ENCODE data around the gene UBE2G2. TPM values are rescaled to one million over a fixed set of nuclear protein-coding genes. Genes with fewer than 3 reads are reported as not detected.

The UBE2G2 gene
- total RNA-seq, 2 experiments from 2014 or later: 89.9 to 96.8 TPM

DNA sequence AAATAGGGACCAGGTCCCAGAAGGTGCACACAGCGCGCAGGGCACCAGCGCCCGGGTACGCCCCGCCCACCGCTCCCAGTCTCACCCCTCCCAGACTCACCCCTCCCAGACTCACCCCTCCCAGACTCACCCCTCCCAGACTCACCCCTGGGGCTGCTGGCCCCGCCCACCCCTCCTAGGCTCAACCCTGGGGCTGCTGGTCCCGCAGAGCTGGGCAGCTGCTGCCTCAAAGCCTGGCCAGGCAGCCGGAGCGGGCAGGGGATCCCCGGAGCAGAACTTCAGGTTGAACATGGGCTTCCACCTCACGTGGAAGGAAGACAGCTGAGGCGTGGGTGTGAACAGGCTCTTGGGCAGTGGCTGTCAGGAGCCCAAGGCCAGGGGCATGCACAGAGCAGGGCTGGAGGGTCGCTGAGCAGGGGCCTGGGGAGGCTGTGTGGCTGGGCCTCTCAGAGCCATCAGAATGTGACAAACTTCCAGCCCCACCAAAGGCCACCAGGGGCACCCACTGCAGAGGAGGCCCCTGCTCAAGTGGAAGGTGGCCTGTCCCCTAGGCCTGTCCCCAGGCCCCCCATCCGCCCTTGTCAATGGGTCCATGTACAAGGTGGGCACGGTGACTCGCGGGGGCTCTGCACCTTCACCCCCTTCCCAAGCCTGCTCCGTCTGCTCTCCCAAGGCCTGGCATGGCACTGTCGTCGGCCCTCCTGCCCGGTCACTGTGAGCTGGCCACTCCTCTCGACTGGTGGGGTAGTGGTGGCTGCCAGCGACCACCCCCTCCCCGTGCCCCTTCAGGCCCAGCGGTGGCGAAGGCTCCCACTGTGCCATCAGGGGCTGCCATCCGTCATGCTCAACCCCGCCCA, 36.6 kb upstream of the UBE2G2 start:
- POLR2A ChIA-PET: no interaction called here
- H3K9me3 Mint-ChIP-seq: no peaks in the 10 kb centered on the region
- H3K27ac Mint-ChIP-seq: no peak overlapping the region

DNA sequence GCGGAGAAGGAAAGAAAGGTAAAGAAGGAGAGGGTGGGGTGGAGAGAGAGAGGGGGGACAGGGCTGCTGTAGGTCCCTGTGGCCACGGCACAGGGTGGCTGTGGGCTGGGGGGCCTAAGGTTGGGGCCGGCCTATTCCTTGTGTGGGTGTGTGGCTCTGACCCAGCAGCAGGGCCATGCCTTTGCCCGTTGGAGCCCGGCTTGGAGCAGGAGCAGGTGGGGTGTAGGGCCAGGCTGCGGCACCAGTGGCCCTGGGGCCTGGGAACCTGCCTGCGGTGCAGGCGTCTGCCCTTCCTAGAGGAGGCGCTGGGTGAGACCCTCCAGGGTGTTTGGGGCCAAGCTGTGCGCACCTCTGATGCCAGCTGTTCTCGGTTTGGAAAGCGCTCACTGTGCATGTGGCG, 35.9 kb upstream of the UBE2G2 start:
- Histone ChIP-seq H3K27me3 (ENCODE audit: control insufficient read depth in 1 of 2, insufficient read depth in 2 of 2, low read length in 2 of 2) (no peaks in the 10 kb centered on the region), H3K27ac (ENCODE audit: low read depth in 1 of 2, low read length in 2 of 2) (no peak overlapping the region), H3K36me3 (ENCODE audit: insufficient read depth, low read length) (no peaks in the 10 kb centered on the region), H3K4me3 (ENCODE audit: low read length) (no peak overlapping the region), H3K9me3 (ENCODE audit: control insufficient read depth in 1 of 2, insufficient read depth in 1 of 2, low read length in 2 of 2) (no peaks in the 10 kb centered on the region), H3K4me1 (ENCODE audit: insufficient read depth, low read length) (no peaks in the 10 kb centered on the region)
- no peak for DNase-seq
- CTCF ChIA-PET: no interaction called here
- POLR2A ChIA-PET: no interaction called here
- no peak overlapping the region for H3K4me3 Mint-ChIP-seq
- no peaks in the 10 kb centered on the region for H3K27me3 Mint-ChIP-seq
- intact Hi-C loops (cut with DNase I, micrococcal nuclease): no loop called here
- no peaks in the 10 kb centered on the region for H3K4me1 Mint-ChIP-seq (ENCODE audit: low read depth)
- no peak overlapping the region for H3K27ac Mint-ChIP-seq
- TF ChIP-seq, protein P1, sequence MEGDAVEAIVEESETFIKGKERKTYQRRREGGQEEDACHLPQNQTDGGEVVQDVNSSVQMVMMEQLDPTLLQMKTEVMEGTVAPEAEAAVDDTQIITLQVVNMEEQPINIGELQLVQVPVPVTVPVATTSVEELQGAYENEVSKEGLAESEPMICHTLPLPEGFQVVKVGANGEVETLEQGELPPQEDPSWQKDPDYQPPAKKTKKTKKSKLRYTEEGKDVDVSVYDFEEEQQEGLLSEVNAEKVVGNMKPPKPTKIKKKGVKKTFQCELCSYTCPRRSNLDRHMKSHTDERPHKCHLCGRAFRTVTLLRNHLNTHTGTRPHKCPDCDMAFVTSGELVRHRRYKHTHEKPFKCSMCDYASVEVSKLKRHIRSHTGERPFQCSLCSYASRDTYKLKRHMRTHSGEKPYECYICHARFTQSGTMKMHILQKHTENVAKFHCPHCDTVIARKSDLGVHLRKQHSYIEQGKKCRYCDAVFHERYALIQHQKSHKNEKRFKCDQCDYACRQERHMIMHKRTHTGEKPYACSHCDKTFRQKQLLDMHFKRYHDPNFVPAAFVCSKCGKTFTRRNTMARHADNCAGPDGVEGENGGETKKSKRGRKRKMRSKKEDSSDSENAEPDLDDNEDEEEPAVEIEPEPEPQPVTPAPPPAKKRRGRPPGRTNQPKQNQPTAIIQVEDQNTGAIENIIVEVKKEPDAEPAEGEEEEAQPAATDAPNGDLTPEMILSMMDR (IDR thresholded peaks at IDR 0.05): no peak
- no peaks in the 10 kb centered on the region for H3K36me3 Mint-ChIP-seq (ENCODE audit: low read depth)
- ATAC-seq (ENCODE audit: poor library complexity): no peak
- H3K9me3 Mint-ChIP-seq: no peaks in the 10 kb centered on the region

More for the DNA sequence above, 36.6 kb upstream of the UBE2G2 start:
- Histone ChIP-seq H3K4me3 (ENCODE audit: low read length) (no peak overlapping the region), H3K9me3 (ENCODE audit: control insufficient read depth in 1 of 2, insufficient read depth in 1 of 2, low read length in 2 of 2) (no peaks in the 10 kb centered on the region), H3K4me1 (ENCODE audit: insufficient read depth, low read length) (no peaks in the 10 kb centered on the region), H3K27me3 (ENCODE audit: control insufficient read depth in 1 of 2, insufficient read depth in 2 of 2, low read length in 2 of 2) (no peaks in the 10 kb centered on the region), H3K27ac (ENCODE audit: low read depth in 1 of 2, low read length in 2 of 2) (no peak overlapping the region), H3K36me3 (ENCODE audit: insufficient read depth, low read length) (no peaks in the 10 kb centered on the region)
- ATAC-seq (ENCODE audit: poor library complexity) (no peak), DNase-seq (no peak)
- H3K4me1 Mint-ChIP-seq (ENCODE audit: low read depth): no peaks in the 10 kb centered on the region
- no peak overlapping the region for H3K4me3 Mint-ChIP-seq
- CTCF ChIA-PET: no interaction called here
- intact Hi-C loops (cut with DNase I, micrococcal nuclease): no loop called here
- TF ChIP-seq, protein P1 (IDR thresholded peaks at IDR 0.05): no peak
- no peaks in the 10 kb centered on the region for H3K36me3 Mint-ChIP-seq (ENCODE audit: low read depth)
- H3K27me3 Mint-ChIP-seq: no peaks in the 10 kb centered on the region

DNA sequence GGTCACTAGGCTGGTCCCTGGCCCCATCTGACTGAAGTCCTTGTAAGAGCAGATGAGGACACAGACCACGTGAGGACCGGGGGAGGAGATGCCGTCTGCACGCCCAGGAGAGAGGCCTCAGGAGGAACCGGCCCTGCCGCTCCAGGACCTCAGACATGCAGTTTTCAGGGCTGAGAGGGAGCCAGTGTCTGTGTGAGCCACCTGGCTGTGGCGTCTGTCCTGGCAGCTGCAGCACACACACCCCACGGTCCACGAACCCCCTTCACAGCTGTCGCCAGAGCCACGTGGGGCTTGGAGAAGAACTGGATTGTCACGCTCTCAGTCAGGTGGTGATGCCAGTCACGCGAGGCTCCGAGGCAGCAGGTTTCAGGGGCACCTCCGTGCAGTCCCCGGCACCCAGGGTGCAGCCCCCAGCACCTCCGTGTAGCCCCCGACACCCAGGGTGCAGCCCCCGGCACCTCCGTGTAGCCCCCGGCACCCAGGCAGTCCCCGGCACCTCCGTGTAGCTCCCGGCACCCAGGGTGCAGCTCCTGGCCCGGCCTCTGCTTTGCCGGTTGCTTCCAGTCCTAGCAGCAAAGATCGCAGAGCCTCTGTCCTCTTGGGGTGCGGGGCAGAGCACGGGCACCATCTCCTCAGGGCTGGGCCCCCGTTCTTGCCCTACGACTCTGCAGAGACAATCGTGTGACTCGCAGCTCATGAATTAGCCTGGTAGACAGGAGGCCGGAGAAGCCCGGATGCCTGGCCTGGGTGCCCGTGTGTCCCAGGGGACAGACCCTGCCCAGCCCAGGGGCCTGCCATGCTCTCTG, 35.2 kb upstream of the UBE2G2 start:
- H3K36me3 ChIP-seq (ENCODE audit: insufficient read depth, low read length): no peaks in the 10 kb centered on the region
- no peak for DNase-seq
- CTCF ChIA-PET: no interaction called here
- H3K9me3 Mint-ChIP-seq: no peaks in the 10 kb centered on the region
- no peaks in the 10 kb centered on the region for H3K4me1 Mint-ChIP-seq (ENCODE audit: low read depth)
- TF ChIP-seq, protein P1 (IDR thresholded peaks at IDR 0.05): no peak
- H3K27me3 ChIP-seq (ENCODE audit: control insufficient read depth in 1 of 2, insufficient read depth in 2 of 2, low read length in 2 of 2): no peaks in the 10 kb centered on the region
- H3K27ac Mint-ChIP-seq: no peak overlapping the region
- no peaks in the 10 kb centered on the region for H3K4me1 ChIP-seq (ENCODE audit: insufficient read depth, low read length)
- H3K4me3 ChIP-seq (ENCODE audit: low read length): no peak overlapping the region
- intact Hi-C loops (cut with DNase I, micrococcal nuclease): no loop called here
- H3K27ac ChIP-seq (ENCODE audit: low read depth in 1 of 2, low read length in 2 of 2): no peak overlapping the region
- POLR2A ChIA-PET: no interaction called here
- no peak overlapping the region for H3K4me3 Mint-ChIP-seq
- H3K9me3 ChIP-seq (ENCODE audit: control insufficient read depth in 1 of 2, insufficient read depth in 1 of 2, low read length in 2 of 2): no peaks in the 10 kb centered on the region
- H3K36me3 Mint-ChIP-seq (ENCODE audit: low read depth): no peaks in the 10 kb centered on the region
- no peak for ATAC-seq (ENCODE audit: poor library complexity)
- no peaks in the 10 kb centered on the region for H3K27me3 Mint-ChIP-seq
